Progenitor cell of endocrine pancreas (in vitro differentiated cells): ENCODE measurements around the gene CAPN13. TPM values are rescaled to one million over a fixed set of nuclear protein-coding genes. Genes with fewer than 3 reads are reported as not detected.

ENCODE experiments used
- DNase-seq: peaks from one replicate; pipeline ENCODE4 v3.0.0; 2021; ENCODE audit warnings: low spot score; ENCODE audit not compliant: unreplicated experiment
- H3K27ac Mint-ChIP-seq: 2 replicates; pipeline ENCODE4 v1.8.0; 2021; ENCODE audit warnings: mild to moderate bottlenecking, moderate library complexity, mixed read lengths
- H3K27me3 Mint-ChIP-seq: 2 replicates; pipeline ENCODE4 v1.8.0; 2021; ENCODE audit warnings: mixed read lengths
- H3K36me3 Mint-ChIP-seq: 2 replicates; pipeline ENCODE4 v1.8.0; 2022; ENCODE audit warnings: mixed read lengths; ENCODE audit not compliant: insufficient read depth
- H3K4me1 Mint-ChIP-seq: 2 replicates; pipeline ENCODE4 v1.8.0; 2021; ENCODE audit warnings: low read depth, mixed read lengths
- H3K4me3 Mint-ChIP-seq: 2 replicates; pipeline ENCODE4 v1.8.0; 2021; ENCODE audit warnings: low read depth, mild to moderate bottlenecking, moderate library complexity, mixed read lengths
- H3K9me3 Mint-ChIP-seq: 2 replicates; pipeline ENCODE4 v1.8.0; 2021; ENCODE audit warnings: low read depth, mixed read lengths
- CTCF ChIP-seq: fragments of 200-600 bp; sonication (generic); IDR thresholded peaks from one replicate; pipeline ENCODE4 v1.5.0; 2021; ENCODE audit warnings: antibody characterized with exemption, mild to moderate bottlenecking; ENCODE audit not compliant: unreplicated experiment
- total RNA-seq: library from RNA; stranded (reverse); gene quantifications from 2 replicates; pipeline ENCODE4 v1.2.1, GENCODE V29; 2021

CAPN13 gene
- total RNA-seq, 1 donor from 2014 or later, result 19.0 TPM

GRCh38 chr2:30747206-30747605, 60.0 kb downstream of the CAPN13 start:
- Mint-ChIP-seq H3K27me3 (no peaks in the 10 kb centered on the region), H3K36me3 (peaks cover 6% of the 10 kb centered on the region), H3K27ac (no peak overlapping the region), H3K4me3 (no peak overlapping the region), H3K9me3 (no peaks in the 10 kb centered on the region), H3K4me1 (peaks cover 4% of the 10 kb centered on the region)
- no peak for TF ChIP-seq CTCF
- DNase-seq, result no peak

- H3K4me1 Mint-ChIP-seq, result peaks cover 4% of the 10 kb centered on the region
- TF ChIP-seq CTCF, result no peak
- H3K9me3 Mint-ChIP-seq, result no peaks in the 10 kb centered on the region
- peaks cover 4% of the 10 kb centered on the region for H3K36me3 Mint-ChIP-seq
- no peak overlapping the region for H3K27ac Mint-ChIP-seq
- H3K27me3 Mint-ChIP-seq, result no peaks in the 10 kb centered on the region
- H3K4me3 Mint-ChIP-seq, result no peak overlapping the region
- no peak for DNase-seq
These were observed 62.4 kb downstream of the CAPN13 start for GRCh38 chr2:30744823-30745222.

GRCh38 chr2:30741576-30741975, 65.7 kb downstream of the CAPN13 start:
- Mint-ChIP-seq H3K4me1 (no peaks in the 10 kb centered on the region), H3K27me3 (no peaks in the 10 kb centered on the region), H3K9me3 (no peaks in the 10 kb centered on the region), H3K4me3 (no peak overlapping the region), H3K36me3 (peaks cover 2% of the 10 kb centered on the region), H3K27ac (no peak overlapping the region)
- no peak for DNase-seq
- no peak for TF ChIP-seq CTCF

- no peaks in the 10 kb centered on the region for H3K36me3 Mint-ChIP-seq
- no peak for TF ChIP-seq CTCF
- H3K27ac Mint-ChIP-seq, result no peak overlapping the region
- H3K4me3 Mint-ChIP-seq, result no peak overlapping the region
- peaks cover 4% of the 10 kb centered on the region for H3K4me1 Mint-ChIP-seq
- H3K27me3 Mint-ChIP-seq, result no peaks in the 10 kb centered on the region
- no peak for DNase-seq
- no peaks in the 10 kb centered on the region for H3K9me3 Mint-ChIP-seq
These were observed 68.9 kb downstream of the CAPN13 start for GRCh38 chr2:30738141-30738911.

- DNase-seq, result no peak
- no peak for TF ChIP-seq CTCF
- H3K27me3 Mint-ChIP-seq, result no peaks in the 10 kb centered on the region
- peaks cover 4% of the 10 kb centered on the region for H3K4me1 Mint-ChIP-seq
- H3K9me3 Mint-ChIP-seq, result no peaks in the 10 kb centered on the region
- H3K27ac Mint-ChIP-seq, result no peak overlapping the region
- H3K36me3 Mint-ChIP-seq, result no peaks in the 10 kb centered on the region
- H3K4me3 Mint-ChIP-seq, result no peak overlapping the region
These were observed 70.0 kb downstream of the CAPN13 start for GRCh38 chr2:30737326-30737610.
